Upper lobe of right lung (tissue), 1 donor: Measurements from ENCODE around the gene LYZL2. TPM values are rescaled to one million over a fixed set of nuclear protein-coding genes. Genes with fewer than 3 reads are reported as not detected.

Source experiments
- ATAC-seq: fragments of 200-7000 bp; cut with Tn5 transposase; one replicate; pipeline ENCODE4 v1.9.1; 2020; ENCODE audit warnings: mild to moderate bottlenecking, moderate library complexity
- DNase-seq: peaks from one replicate; pipeline ENCODE4 v3.0.0-alpha.2; 2020
- H3K27ac ChIP-seq: fragments of 200-600 bp; one replicate; pipeline ENCODE4 v1.8.0; 2022
- H3K27me3 ChIP-seq: fragments of 200-600 bp; one replicate; pipeline ENCODE4 v1.8.0; 2022; ENCODE audit warnings: mild to moderate bottlenecking
- H3K36me3 ChIP-seq: fragments of 200-600 bp; one replicate; pipeline ENCODE4 v1.8.0; 2022
- H3K4me1 ChIP-seq: fragments of 200-600 bp; one replicate; pipeline ENCODE4 v1.8.0; 2022
- H3K4me3 ChIP-seq: fragments of 200-600 bp; one replicate; pipeline ENCODE4 v1.8.0; 2022; ENCODE audit warnings: mild to moderate bottlenecking
- H3K9me3 ChIP-seq: fragments of 200-600 bp; one replicate; pipeline ENCODE4 v1.8.0; 2022
- intact Hi-C: fragments of 100-400 bp; cut with DNase I; formaldehyde crosslinking; loops from one replicate; pipeline ENCODE4 v1.11.0; 2022
- total RNA-seq: library from RNA; stranded (reverse); fragmentation: NEBNext Ultra II Directional; extraction: Animal tissue kit (Norgen Biotek cat#: 25700); gene quantifications from one replicate; pipeline ENCODE4 v1.2.1, GENCODE V29; 2021
- TF ChIP-seq, protein P1 (sequence below): fragments of 200-600 bp; IDR thresholded peaks from one replicate; pipeline ENCODE4 v1.8.0; 2022; ENCODE audit warnings: antibody characterized with exemption
- donor health status: DM: no; HTN: yes; CAD: no; lungs with severe emphysema.

Gene LYZL2
- total RNA-seq, 1 donor from 2014 or later: not detected

DNA sequence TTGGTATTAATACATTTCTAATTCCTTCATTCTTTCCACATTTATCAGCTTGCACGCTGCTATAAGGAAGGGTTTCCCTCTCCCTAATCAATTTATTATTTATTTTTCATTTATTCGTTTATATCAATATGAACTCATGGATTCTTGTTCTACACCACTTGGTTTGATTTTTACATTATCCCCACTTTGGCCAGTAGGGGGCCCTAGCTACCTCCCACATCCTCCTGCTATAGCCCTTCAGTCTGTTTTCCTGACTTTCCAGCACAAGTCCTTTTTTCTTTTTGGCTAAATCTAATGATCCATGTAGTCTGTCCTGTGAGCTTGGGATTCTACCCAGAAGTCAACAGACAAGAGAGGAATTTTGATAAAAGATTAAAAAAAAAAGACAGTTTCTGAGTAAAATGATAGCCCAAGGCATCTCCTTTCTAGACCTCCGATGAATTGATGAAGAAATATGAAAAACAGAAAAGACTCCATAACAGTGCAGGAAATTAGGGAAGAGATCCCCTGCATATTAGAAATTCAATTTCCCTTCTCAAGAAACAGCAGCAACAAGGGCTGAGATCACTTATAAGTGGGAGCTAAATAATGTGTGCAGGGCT is 47.7 kb downstream of the LYZL2 start:
- H3K4me1 ChIP-seq: peaks cover 26% of the 10 kb centered on the region

DNA sequence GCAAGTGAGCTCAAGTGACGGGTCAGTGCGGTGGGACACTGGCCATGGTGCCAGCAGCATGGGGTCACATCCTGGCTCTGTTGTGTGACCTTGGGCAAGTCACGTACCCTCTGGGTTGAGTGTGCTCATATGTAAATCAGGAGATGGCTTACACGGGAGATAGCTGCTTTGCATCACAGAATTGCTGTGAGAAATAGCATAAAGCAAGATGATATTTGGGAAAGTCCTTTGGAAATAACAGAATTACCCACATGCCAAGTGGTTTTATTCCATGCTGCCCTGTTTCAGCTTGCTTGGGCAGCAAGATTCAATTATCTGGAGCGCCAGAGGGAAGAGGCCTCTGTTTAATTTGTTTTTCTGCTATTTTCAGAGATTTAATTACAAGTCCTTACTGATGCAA is 48.9 kb downstream of the LYZL2 start:
- intact Hi-C loops: no loop called here
- no peaks in the 10 kb centered on the region for H3K36me3 ChIP-seq
- H3K9me3 ChIP-seq: no peaks in the 10 kb centered on the region
- DNase-seq: no peak
- H3K27me3 ChIP-seq: no peaks in the 10 kb centered on the region
- ATAC-seq: no peak
- H3K4me1 ChIP-seq: peaks cover 26% of the 10 kb centered on the region
- TF ChIP-seq, protein P1, sequence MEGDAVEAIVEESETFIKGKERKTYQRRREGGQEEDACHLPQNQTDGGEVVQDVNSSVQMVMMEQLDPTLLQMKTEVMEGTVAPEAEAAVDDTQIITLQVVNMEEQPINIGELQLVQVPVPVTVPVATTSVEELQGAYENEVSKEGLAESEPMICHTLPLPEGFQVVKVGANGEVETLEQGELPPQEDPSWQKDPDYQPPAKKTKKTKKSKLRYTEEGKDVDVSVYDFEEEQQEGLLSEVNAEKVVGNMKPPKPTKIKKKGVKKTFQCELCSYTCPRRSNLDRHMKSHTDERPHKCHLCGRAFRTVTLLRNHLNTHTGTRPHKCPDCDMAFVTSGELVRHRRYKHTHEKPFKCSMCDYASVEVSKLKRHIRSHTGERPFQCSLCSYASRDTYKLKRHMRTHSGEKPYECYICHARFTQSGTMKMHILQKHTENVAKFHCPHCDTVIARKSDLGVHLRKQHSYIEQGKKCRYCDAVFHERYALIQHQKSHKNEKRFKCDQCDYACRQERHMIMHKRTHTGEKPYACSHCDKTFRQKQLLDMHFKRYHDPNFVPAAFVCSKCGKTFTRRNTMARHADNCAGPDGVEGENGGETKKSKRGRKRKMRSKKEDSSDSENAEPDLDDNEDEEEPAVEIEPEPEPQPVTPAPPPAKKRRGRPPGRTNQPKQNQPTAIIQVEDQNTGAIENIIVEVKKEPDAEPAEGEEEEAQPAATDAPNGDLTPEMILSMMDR: no peak
- H3K27ac ChIP-seq: no peak overlapping the region
- no peak overlapping the region for H3K4me3 ChIP-seq

More for the DNA sequence above, 47.7 kb downstream of the LYZL2 start:
- peak; percentile 68 for ATAC-seq
- no peak overlapping the region for H3K4me3 ChIP-seq
- no peaks in the 10 kb centered on the region for H3K36me3 ChIP-seq
- DNase-seq: no peak
- H3K9me3 ChIP-seq: no peaks in the 10 kb centered on the region
- intact Hi-C loops: no loop called here
- H3K27ac ChIP-seq: no peak overlapping the region
- H3K27me3 ChIP-seq: no peaks in the 10 kb centered on the region
- TF ChIP-seq, protein P1: peak; percentile 82

DNA sequence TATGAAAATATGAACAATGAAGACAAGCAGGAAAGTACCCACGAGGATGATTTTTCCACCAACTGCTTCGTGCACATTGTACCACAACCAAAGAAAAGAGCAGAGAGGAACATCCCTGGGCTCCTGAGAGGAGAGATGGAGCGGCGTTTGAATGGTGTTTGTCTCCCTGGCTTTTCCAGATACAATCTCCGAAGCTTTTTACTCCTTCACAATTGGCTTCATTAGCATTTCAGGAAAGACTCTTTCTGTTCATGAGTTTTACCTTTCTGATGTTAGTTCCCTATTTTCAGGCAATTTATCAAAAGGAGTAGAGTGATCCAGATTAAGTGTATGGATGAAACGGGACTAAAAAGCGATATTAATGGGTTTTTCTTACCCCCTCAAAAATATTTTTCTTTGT is 49.3 kb downstream of the LYZL2 start:
- DNase-seq: no peak
- peaks cover 26% of the 10 kb centered on the region for H3K4me1 ChIP-seq
- TF ChIP-seq, protein P1: no peak
- H3K36me3 ChIP-seq: no peaks in the 10 kb centered on the region
- no peak overlapping the region for H3K4me3 ChIP-seq
- no peak for ATAC-seq
- no peaks in the 10 kb centered on the region for H3K9me3 ChIP-seq
- no peak overlapping the region for H3K27ac ChIP-seq
- no peaks in the 10 kb centered on the region for H3K27me3 ChIP-seq
- intact Hi-C loops: no loop called here

DNA sequence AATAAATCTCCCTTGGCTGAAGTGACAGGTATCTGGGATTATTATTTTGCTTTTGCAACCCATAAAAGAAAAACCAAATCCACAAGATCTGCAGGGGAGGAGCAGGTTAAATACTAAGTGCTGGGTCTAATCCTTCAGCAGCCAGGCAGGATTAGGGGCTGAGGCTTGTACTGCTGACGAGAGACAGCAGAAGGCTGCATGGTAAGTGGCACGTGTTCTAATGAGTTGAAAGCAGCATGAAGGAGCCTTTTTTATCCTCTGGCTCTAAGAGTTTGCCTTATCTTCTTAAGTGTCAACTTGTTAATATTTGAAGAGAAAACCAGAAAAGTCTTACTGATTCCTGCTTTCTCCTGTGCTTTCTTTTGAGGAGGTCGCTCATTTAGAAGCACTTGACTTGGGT is 50.0 kb downstream of the LYZL2 start:
- no peaks in the 10 kb centered on the region for H3K27me3 ChIP-seq
- H3K27ac ChIP-seq: no peak overlapping the region
- H3K36me3 ChIP-seq: no peaks in the 10 kb centered on the region
- H3K9me3 ChIP-seq: no peaks in the 10 kb centered on the region
- H3K4me3 ChIP-seq: no peak overlapping the region
- DNase-seq: no peak
- TF ChIP-seq, protein P1: no peak
- intact Hi-C loops: no loop called here
- H3K4me1 ChIP-seq: peaks cover 25% of the 10 kb centered on the region
- no peak for ATAC-seq

DNA sequence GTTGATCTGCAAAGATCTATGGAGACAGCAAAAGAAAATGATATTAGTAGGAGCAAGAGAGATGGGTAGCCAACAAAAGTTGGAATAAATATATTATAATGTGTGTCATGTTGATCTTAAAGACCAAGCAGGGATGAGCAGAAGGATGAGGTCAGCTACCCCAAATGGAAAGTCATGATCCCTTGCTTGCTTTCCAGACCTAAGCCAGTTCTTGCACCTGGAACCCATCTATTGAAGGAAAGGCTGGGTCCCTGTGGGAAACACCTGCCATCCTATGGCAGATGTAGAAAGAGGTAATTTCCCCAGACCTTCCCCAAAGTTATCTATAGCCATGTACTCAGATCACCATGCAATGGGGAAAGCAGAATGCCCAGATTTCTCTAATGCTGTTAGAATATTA is 52.5 kb downstream of the LYZL2 start:
- Histone ChIP-seq H3K4me3 (no peak overlapping the region), H3K27ac (no peak overlapping the region), H3K36me3 (no peaks in the 10 kb centered on the region), H3K9me3 (no peaks in the 10 kb centered on the region), H3K4me1 (peaks cover 8% of the 10 kb centered on the region), H3K27me3 (no peaks in the 10 kb centered on the region)
- ATAC-seq (no peak), DNase-seq (no peak)
- TF ChIP-seq, protein P1: no peak
- intact Hi-C loops: no loop called here

DNA sequence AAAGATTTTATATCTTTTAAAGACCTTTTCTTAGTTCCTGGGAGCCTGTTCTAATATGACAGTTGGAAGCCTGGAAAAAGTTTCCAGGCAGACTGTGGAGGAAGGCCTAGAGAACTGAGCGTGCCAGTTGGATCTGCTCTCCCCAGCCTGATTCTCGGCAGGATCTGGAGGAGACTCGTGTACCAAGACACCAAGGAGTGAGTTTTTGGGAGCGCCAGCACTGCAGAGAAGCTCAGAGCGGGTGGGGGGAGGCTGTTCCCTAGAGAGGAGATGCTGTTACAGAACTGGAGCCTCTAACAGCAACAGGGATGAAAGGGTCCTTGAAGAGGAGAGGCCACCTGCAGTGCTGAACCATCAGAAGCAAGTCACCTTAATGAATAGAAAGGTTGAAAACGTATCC is 52.9 kb downstream of the LYZL2 start:
- H3K36me3 ChIP-seq: no peaks in the 10 kb centered on the region
- DNase-seq: no peak
- H3K9me3 ChIP-seq: no peaks in the 10 kb centered on the region
- ATAC-seq: no peak
- TF ChIP-seq, protein P1: no peak
- no peak overlapping the region for H3K27ac ChIP-seq
- no peak overlapping the region for H3K4me3 ChIP-seq
- peaks cover 5% of the 10 kb centered on the region for H3K4me1 ChIP-seq
- H3K27me3 ChIP-seq: no peaks in the 10 kb centered on the region
- intact Hi-C loops: no loop called here
